Measurements from ENCODE around the gene PPARG. TPM values are rescaled to one million over a fixed set of nuclear protein-coding genes. Genes with fewer than 3 reads are reported as not detected.
"Not testable (repeated sequence)": the region's sequence is repeated elsewhere in the genome, so short reads cannot be mapped to it uniquely, and the experiment has no call there.

The PPARG gene
- polyA plus RNA-seq, 1 of the 3 experiments (the other 2 are of a cell fraction), result 2.8 TPM

GRCh38 chr3:12255393-12255792, 33.5 kb upstream of the PPARG start:
- ChIA-PET CTCF (no interaction called here), POLR2A (no interaction called here)
- Histone ChIP-seq H3K4me2 (no peak overlapping the region), H3F3A (replicated peaks; ENCODE audit: insufficient read depth) (no peaks in the 10 kb centered on the region), H3K79me2 (ENCODE audit: insufficient read depth) (no peaks in the 10 kb centered on the region), H3K36me3 (replicated peaks in 1 of 2; ENCODE audit: control insufficient read depth in 1 of 2, insufficient read depth in 2 of 2, low read length in 1 of 2) (no peaks in the 10 kb centered on the region), H4K20me1 (ENCODE audit: insufficient read depth) (no peaks in the 10 kb centered on the region), H3K9me2 (no peaks in the 10 kb centered on the region), H3K9me3 (no peaks in the 10 kb centered on the region), H3K27ac (ENCODE audit: low read depth in 2 of 2, low read length in 1 of 2) (no peak overlapping the region), H3K9ac (no peak overlapping the region), H2AFZ (ENCODE audit: low read depth) (no peak overlapping the region), H3K4me3 (ENCODE audit: low read depth in 2 of 2, low read length in 1 of 2) (no peak overlapping the region), H3K4me1 (ENCODE audit: control insufficient read depth in 1 of 2, insufficient read depth in 2 of 2, low read depth in 1 of 2, low read length in 1 of 2) (no peaks in the 10 kb centered on the region), H3K27me3 (ENCODE audit: insufficient read depth) (no peaks in the 10 kb centered on the region)
- WGBS (ENCODE audit: low lambda C conversion rate), result 92% methylated on average over 2 of the region's 2 CpGs
- DNase-seq, result no peak
- TF ChIP-seq USF2 (IDR thresholded peaks at IDR 0.05; ENCODE audit: borderline replicate concordance, low read depth, low read length) (no peak), ZBTB33 (IDR thresholded peaks at IDR 0.05; ENCODE audit: borderline replicate concordance, low read depth) (no peak), GATA2 (CRISPR knock-in tag; IDR thresholded peaks at IDR 0.05) (no peak), JUND (IDR thresholded peaks at IDR 0.05) (no peak), TCF12 (IDR thresholded peaks at IDR 0.05) (no peak), MEF2A (IDR thresholded peaks at IDR 0.05; ENCODE audit: borderline replicate concordance, low read depth) (no peak), EZH2phosphoT487 (IDR thresholded peaks at IDR 0.05; ENCODE audit: borderline replicate concordance, low read depth) (no peak)

GRCh38 chr3:12258911-12259310, 30.0 kb upstream of the PPARG start:
- Histone ChIP-seq H3K27ac (ENCODE audit: low read depth in 2 of 2, low read length in 1 of 2) (no peak overlapping the region), H3K9ac (no peak overlapping the region)
- CTCF ChIA-PET, result no interaction called here

GRCh38 chr3:12262173-12262572, 26.7 kb upstream of the PPARG start:
- H2AFZ ChIP-seq (ENCODE audit: low read depth); H3K9ac ChIP-seq; H4K20me1 ChIP-seq (ENCODE audit: insufficient read depth); H3K9me3 ChIP-seq; DNase-seq; H3K27ac ChIP-seq (ENCODE audit: low read depth in 2 of 2, low read length in 1 of 2); POLR2A ChIA-PET; H3K79me2 ChIP-seq (ENCODE audit: insufficient read depth); CTCF ChIA-PET; H3F3A ChIP-seq (replicated peaks; ENCODE audit: insufficient read depth); H3K9me2 ChIP-seq; H3K27me3 ChIP-seq (ENCODE audit: insufficient read depth); H3K4me2 ChIP-seq; H3K36me3 ChIP-seq (replicated peaks in 1 of 2; ENCODE audit: control insufficient read depth in 1 of 2, insufficient read depth in 2 of 2, low read length in 1 of 2); H3K4me3 ChIP-seq (ENCODE audit: low read depth in 2 of 2, low read length in 1 of 2); H3K4me1 ChIP-seq (ENCODE audit: control insufficient read depth in 1 of 2, insufficient read depth in 2 of 2, low read depth in 1 of 2, low read length in 1 of 2): not testable (repeated sequence)
- WGBS (ENCODE audit: low lambda C conversion rate), result 89% methylated on average over 8 of the region's 8 CpGs

More at GRCh38 chr3:12258911-12259310, 30.0 kb upstream of the PPARG start:
- Histone ChIP-seq H4K20me1 (ENCODE audit: insufficient read depth) (no peaks in the 10 kb centered on the region), H3K27me3 (ENCODE audit: insufficient read depth) (no peaks in the 10 kb centered on the region), H2AFZ (ENCODE audit: low read depth) (no peak overlapping the region), H3F3A (replicated peaks; ENCODE audit: insufficient read depth) (no peaks in the 10 kb centered on the region), H3K4me1 (ENCODE audit: control insufficient read depth in 1 of 2, insufficient read depth in 2 of 2, low read depth in 1 of 2, low read length in 1 of 2) (no peaks in the 10 kb centered on the region), H3K4me2 (no peak overlapping the region), H3K9me2 (no peaks in the 10 kb centered on the region), H3K4me3 (ENCODE audit: low read depth in 2 of 2, low read length in 1 of 2) (no peak overlapping the region), H3K9me3 (no peaks in the 10 kb centered on the region), H3K79me2 (ENCODE audit: insufficient read depth) (no peaks in the 10 kb centered on the region), H3K36me3 (replicated peaks in 1 of 2; ENCODE audit: control insufficient read depth in 1 of 2, insufficient read depth in 2 of 2, low read length in 1 of 2) (no peaks in the 10 kb centered on the region)
- no peak for TF ChIP-seq GABPA (IDR thresholded peaks at IDR 0.05; ENCODE audit: low read depth)
- TF ChIP-seq IRF3 (IDR thresholded peaks at IDR 0.05; ENCODE audit: low read depth, low read length), result no peak
- POLR2A ChIA-PET, result no interaction called here
- DNase-seq, result no peak

All from SK-N-SH (cell line).